PC-3 (cell line): ENCODE measurements around the gene C16orf96.

ENCODE experiments used
- EZH2 ChIP-seq: fragments of 300-600 bp; sonication (generic); IDR thresholded peaks from one replicate; pipeline ENCODE4 v1.6.1; 2017; ENCODE audit warnings: antibody characterized with exemption, mild to moderate bottlenecking, low read length; ENCODE audit not compliant: unreplicated experiment
- TF ChIP-seq, protein P1 (sequence below): fragments of 300-600 bp; sonication (generic); conservative IDR thresholded peaks from 2 replicates; pipeline ENCODE4 v1.5.1; 2017; ENCODE audit warnings: antibody characterized with exemption, low read depth, mild to moderate bottlenecking, low read length

DNA sequence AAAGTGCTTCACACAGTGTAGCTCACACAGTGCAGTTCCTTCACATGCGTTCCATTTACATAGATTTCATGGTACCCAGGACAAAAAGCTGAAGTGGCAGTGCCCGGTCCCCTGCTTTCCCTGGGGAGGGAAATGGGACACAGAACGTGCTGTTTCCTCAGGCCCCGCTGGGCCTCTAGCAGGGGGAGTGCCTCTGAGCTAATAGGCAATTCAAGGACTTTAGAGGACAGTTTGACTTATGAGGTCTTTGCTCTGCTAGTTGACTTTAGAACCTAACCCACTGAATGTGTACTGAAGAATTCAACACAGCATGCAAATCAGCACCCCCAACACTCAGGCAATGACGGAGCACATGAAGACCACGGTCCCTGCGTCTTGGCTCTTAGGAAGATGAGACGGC is 24.3 kb upstream of the C16orf96 start:
- TF ChIP-seq, protein P1, sequence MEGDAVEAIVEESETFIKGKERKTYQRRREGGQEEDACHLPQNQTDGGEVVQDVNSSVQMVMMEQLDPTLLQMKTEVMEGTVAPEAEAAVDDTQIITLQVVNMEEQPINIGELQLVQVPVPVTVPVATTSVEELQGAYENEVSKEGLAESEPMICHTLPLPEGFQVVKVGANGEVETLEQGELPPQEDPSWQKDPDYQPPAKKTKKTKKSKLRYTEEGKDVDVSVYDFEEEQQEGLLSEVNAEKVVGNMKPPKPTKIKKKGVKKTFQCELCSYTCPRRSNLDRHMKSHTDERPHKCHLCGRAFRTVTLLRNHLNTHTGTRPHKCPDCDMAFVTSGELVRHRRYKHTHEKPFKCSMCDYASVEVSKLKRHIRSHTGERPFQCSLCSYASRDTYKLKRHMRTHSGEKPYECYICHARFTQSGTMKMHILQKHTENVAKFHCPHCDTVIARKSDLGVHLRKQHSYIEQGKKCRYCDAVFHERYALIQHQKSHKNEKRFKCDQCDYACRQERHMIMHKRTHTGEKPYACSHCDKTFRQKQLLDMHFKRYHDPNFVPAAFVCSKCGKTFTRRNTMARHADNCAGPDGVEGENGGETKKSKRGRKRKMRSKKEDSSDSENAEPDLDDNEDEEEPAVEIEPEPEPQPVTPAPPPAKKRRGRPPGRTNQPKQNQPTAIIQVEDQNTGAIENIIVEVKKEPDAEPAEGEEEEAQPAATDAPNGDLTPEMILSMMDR, result no peak
- no peak for TF ChIP-seq EZH2
